ENCODE measurements around the gene KCNIP4.
A peak's percentile ranks its signal among the peaks of the same experiment; 100 is the strongest.

KCNIP4 gene

GRCh38 chr4:21457086-21457840 lies 491.3 kb downstream of the KCNIP4 start:
- DNase-seq (ENCODE audit: low spot score): no peak

GRCh38 chr4:21454831-21455230 lies 493.7 kb downstream of the KCNIP4 start:
- no peak for DNase-seq (ENCODE audit: low spot score)

GRCh38 chr4:21454201-21454600 lies 494.4 kb downstream of the KCNIP4 start:
- DNase-seq (ENCODE audit: low spot score): no peak

DNA sequence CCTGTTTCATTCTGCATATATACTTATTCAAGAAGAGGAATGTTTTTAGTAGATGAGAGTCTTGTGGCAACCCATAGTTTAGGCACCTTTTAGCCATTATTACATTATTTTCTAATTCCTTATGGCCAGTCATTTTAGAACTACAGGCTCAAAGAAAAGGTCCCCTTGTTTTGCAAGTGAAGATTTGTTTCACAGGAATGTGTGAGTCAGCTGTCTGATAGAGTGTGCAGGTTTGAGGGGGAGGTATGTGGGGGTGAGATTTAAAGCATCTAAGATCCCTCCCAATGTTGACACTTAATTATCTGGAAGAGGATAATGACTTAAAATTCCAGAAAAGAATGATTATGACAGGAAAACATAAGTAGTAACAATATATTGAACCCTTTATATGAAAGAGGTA lies 495.6 kb downstream of the KCNIP4 start:
- no peak for DNase-seq (ENCODE audit: low spot score)

DNA sequence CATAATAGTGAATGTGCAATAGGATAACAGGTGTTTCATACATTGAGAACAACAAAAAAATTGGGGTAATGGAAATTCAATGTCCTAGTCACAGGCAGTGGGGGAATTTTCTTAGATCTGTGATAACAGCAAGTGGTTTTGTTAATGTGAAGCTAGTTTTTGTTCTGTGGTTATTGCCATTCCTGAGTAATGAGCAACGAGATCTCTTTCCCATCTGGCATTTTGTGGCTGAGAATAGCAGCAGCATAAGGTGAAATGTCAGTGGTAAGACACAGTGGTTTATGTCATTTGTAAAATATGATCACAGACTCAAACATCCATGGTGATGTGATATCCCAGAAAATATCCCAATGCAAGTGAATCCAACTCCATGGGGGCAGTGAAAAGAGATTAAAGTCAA lies 497.5 kb downstream of the KCNIP4 start:
- DNase-seq (ENCODE audit: low spot score): no peak

GRCh38 chr4:21450331-21450730 lies 498.2 kb downstream of the KCNIP4 start:
- no peak for DNase-seq (ENCODE audit: low spot score)

DNA sequence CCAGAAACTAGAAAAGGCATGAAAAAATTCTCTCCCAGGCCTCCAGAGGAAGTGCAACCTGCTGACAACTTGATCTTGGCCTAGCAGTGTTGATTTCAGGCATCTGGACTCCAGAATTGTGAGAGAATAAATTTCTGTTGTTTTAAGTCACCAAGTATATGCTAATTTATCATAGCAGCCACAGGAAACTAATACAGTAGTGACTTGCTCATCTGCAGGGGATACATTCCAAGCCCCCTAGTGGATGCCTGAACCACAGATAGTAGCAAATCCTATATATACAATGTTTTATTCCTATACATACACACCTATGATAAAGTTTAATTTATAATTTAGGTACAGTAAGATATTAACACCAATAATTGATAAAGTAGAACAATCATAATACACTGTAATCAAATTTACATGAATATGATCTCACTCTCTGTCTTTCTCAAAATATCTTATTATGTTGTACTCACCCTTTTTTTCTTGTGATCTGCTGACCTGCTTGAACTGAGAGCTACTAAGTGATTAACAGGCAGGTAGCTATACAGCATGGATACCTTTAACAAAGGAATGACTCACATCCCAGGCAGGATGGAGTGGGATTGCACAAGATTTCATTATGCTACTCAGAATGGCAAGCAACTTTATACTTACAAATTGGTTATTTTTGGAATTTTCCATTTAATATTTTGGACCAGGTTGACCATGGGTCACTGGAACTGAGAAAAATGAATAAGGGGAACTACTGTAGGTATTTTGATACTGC lies 501.1 kb downstream of the KCNIP4 start:
- peak; percentile 15 for DNase-seq (ENCODE audit: low spot score)

DNA sequence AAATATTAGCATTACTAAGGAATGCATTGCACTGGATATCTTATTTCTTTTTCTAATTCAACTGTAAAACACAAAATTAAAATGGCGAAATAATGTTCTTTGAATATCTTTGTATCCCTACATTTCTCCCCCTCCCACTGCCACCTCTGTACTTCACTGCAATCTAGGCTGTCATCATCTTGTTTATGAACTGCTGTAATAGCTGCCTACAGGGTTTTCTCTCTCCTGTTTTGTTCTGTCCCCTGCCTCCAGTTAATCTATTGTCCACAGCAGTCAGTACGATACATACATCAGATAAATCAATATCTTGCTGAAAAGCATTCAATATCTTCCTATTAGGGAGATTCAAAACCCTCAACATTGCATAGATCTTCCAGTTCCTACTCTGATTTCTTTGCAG lies 528.4 kb downstream of the KCNIP4 start:
- no peak for DNase-seq (ENCODE audit: low spot score)

- no peak for DNase-seq (ENCODE audit: low spot score)
Observed at GRCh38 chr4:21415728-21416127, 532.8 kb downstream of the KCNIP4 start.

DNA sequence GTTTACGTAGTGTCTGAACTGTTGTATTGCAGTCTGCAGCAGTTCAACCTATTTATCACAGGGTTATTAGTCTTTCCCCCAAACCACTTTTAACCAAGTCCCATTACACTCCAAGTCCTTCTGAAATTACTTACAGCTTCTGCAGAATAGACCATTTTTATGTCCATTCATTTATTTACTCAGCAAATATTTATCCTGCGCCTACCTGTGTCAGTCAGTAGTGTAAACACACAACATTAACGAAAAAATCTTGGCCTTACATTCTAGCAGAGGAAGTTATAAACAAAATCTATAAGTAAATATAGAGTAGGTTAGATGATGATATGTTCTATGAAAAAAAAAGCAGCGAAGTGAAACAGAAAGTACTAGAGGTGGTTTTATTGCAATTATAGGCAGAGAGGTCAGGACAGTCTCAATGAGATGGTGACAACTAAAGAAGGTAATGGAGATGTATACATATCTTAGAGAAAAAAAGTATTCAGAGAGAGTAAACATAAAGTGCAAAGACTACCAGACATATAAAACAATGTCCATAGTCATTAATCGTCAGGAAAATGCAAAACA lies 534.7 kb downstream of the KCNIP4 start:
- no peak for DNase-seq (ENCODE audit: low spot score)

- DNase-seq (ENCODE audit: low spot score): no peak
Observed at GRCh38 chr4:21411086-21411485, 537.5 kb downstream of the KCNIP4 start.

DNA sequence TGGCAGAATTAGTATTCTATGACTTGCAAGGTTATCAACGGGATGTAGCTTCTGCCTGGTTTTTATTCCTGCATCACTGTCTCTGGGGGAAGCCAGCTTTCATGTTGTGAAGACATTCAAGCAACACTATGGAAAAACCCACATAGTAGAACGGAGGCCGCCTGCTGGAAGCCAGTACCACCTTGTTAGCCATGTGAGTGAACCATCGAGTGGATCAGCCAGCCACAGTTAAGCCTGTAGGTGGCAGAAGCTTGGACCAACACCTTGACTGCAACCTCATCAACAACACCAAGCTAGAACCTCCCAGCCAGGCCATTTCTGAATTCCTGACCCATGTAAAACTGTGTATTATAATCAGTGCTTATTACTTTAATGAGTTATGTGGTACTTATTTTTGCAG lies 538.2 kb downstream of the KCNIP4 start:
- DNase-seq (ENCODE audit: low spot score): no peak

- no peak for DNase-seq (ENCODE audit: low spot score)
Observed at GRCh38 chr4:21387683-21388082, 560.9 kb downstream of the KCNIP4 start.

- DNase-seq (ENCODE audit: low spot score): no peak
Observed at GRCh38 chr4:21386166-21386780, 562.3 kb downstream of the KCNIP4 start.

DNA sequence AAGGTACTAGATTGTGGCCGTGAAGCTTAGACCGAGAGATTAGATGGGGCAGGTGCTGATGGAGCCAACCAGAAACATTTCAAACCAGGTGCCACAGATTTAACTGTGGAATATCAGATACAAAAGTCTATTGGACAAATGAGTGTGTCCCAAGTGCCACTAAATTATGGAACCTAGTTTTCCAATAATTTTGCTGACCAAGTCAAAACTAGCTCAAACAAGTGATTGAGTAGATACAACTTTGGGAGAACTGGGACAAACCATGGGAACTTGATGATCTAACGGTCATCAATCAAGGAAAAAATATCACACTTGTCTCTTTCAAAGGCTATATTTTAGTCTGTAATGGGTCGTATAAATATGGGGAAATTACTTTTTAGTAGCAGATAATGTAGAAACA lies 562.9 kb downstream of the KCNIP4 start:
- no peak for DNase-seq (ENCODE audit: low spot score)

DNA sequence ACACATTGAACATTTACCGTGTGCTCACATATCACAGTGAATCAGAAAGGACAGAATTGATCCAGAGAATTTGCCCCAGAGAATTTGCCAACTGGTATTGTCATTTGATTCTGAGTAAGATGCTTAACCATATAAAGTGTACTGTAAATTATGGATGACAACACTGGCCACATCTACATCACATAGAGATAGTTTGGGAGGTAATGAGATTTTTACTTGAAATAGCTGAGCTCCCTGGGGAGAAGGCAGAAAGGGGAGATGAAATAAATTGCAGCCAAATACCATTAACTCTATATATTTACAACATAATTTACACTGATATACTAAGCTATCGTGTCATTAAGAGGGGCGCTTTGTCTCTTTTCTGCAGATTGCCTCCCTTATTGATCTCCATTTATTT lies 564.0 kb downstream of the KCNIP4 start:
- no peak for DNase-seq (ENCODE audit: low spot score)

GRCh38 chr4:21380861-21381260 lies 567.7 kb downstream of the KCNIP4 start:
- DNase-seq (ENCODE audit: low spot score): no peak

DNA sequence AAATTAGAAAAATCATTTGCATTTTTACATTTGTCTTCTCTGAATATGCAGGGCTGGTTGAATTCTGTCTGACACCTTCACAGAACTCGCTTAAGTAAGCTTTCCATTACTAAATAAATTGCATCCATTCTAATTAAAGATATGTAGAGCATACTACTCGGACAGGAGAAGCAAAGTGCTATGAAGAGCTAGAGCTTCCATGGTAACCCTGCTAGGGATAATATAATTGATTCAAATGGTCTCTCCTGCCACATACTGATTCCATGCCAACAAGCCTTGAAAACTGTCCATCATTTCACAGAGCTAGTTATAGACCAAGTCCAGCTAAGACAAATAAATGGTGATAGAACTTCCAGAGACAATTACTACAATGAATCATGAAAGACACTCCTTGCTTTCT lies 571.5 kb downstream of the KCNIP4 start:
- DNase-seq (ENCODE audit: low spot score): no peak

- no peak for DNase-seq (ENCODE audit: low spot score)
Observed at GRCh38 chr4:21376176-21376575, 572.4 kb downstream of the KCNIP4 start.

DNA sequence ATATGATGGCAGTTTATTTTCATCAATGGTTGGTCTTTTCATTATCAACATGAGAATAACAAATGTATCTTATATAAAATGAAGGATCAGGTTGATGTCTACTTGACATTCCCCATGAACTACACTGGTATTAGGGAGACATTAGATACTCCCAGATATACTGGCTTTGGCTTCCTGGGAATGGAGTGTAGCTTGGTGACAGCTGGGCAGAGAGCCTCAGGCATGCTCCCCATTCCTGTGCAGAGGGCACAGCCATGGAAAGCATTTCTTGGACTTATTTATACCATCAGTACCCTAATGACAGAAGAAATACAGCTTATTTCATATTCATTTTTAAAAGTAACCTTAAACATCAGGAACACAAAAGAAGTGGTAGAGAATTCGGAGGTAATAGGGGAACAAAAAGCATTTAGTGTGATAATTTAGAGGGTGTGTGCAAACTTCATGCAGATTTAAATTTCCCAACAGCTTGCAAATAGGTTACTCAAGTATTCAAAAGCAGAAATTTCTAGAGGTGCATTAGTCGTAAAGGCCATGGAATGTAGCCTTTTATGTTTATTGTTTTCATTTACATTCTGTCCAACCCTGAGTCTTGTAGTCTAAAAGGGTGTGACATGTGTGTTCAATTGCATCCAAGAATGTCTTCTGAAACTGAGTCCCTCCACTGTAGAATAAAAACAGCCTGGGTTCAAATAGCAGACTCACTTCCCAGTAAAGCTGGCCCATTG lies 573.8 kb downstream of the KCNIP4 start:
- DNase-seq (ENCODE audit: low spot score): no peak

DNA sequence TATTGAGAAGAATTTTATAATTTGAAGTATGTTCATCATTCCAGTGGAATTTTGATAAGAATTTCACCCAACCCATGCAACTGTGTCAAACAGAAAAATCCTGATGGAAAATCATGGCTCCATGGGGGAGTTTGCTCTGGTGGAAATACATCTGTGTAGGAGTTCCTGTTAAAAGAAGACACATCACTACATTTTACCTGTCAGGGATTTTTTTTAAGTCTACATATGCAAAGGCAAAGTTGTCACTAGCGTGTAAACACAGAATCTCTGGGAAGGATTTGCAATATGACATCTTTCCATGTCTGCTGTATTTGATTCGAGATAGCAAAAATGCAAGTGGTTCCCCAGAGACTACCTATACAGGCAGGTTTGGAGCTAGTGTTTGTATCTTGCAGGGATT lies 581.0 kb downstream of the KCNIP4 start:
- no peak for DNase-seq (ENCODE audit: low spot score)

DNA sequence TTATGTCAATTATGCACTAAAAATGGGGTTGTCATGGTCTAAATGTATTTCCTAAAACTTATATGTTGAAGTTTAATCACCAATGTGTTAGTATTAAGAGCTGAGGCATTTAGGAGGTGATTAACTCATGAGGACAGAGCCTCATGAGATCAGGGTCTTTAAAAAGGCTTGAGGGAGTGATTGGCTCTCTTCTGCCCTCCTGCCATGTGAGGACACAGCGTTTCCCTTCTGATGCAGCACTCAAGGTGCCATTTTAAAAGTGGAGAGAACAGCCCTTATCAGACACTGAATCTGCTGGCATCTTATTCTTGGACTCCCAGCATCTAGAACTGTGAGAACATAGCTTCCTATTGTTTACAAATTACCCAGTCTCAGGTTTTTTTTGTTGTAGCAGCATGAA lies 581.7 kb downstream of the KCNIP4 start:
- no peak for DNase-seq (ENCODE audit: low spot score)

Data from NAMALWA (cell line).